ENCODE results near the gene WNK1.

DNA sequence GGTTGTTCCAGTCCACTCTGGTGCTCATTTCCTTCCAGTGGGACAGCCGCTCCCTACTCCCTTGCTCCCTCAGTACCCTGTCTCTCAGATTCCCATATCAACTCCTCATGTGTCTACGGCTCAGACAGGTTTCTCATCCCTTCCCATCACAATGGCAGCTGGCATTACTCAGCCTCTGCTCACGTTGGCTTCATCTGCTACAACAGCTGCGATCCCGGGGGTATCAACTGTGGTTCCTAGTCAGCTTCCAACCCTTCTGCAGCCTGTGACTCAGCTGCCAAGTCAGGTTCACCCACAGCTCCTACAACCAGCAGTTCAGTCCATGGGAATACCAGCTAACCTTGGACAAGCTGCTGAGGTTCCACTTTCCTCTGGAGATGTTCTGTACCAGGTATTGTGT is 127.3 kb downstream of the WNK1 start:
- TF ChIP-seq POLR2A (IDR thresholded peaks at IDR 0.05) (no peak), POLR2AphosphoS5 (IDR thresholded peaks at IDR 0.05; ENCODE audit: insufficient read depth in 1 of 2, low read depth in 1 of 2) (no peak)
- TF ChIP-seq, protein P1, sequence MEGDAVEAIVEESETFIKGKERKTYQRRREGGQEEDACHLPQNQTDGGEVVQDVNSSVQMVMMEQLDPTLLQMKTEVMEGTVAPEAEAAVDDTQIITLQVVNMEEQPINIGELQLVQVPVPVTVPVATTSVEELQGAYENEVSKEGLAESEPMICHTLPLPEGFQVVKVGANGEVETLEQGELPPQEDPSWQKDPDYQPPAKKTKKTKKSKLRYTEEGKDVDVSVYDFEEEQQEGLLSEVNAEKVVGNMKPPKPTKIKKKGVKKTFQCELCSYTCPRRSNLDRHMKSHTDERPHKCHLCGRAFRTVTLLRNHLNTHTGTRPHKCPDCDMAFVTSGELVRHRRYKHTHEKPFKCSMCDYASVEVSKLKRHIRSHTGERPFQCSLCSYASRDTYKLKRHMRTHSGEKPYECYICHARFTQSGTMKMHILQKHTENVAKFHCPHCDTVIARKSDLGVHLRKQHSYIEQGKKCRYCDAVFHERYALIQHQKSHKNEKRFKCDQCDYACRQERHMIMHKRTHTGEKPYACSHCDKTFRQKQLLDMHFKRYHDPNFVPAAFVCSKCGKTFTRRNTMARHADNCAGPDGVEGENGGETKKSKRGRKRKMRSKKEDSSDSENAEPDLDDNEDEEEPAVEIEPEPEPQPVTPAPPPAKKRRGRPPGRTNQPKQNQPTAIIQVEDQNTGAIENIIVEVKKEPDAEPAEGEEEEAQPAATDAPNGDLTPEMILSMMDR (IDR thresholded peaks at IDR 0.05), result no peak

Data from vagina (tissue), 2 donors.